SU-DHL-6 (cell line): ENCODE measurements around the gene TBC1D22A.

Source experiments
- H2AFZ ChIP-seq: fragments of 200-600 bp; sonication (generic); 2 replicates; pipeline ENCODE4 v1.6.1; 2014; ENCODE audit warnings: low read depth, mild to moderate bottlenecking, moderate library complexity, mixed read lengths, antibody characterized with exemption, low read length; ENCODE audit not compliant: severe bottlenecking
- H3F3A ChIP-seq: fragments of 200-600 bp; shearing (Covaris generic); 2 replicates; pipeline ENCODE4 v1.6.0; 2016; ENCODE audit warnings: antibody characterized with exemption, mild to moderate bottlenecking; ENCODE audit not compliant: insufficient read depth
- H3K27ac ChIP-seq: fragments of 200-600 bp; sonication (generic); 2 replicates; pipeline ENCODE4 v1.5.1; 2016; ENCODE audit warnings: low read depth, mild to moderate bottlenecking, low read length, moderate library complexity, mixed read lengths
- H3K27me3 ChIP-seq: fragments of 200-600 bp; sonication (generic), shearing (Covaris generic); 2 replicates; pipeline ENCODE4 v1.6.0; 2014; ENCODE audit warnings: mild to moderate bottlenecking, low read length
- H3K36me3 ChIP-seq: fragments of 200-600 bp; sonication (generic); 2 replicates; pipeline ENCODE4 v1.6.1; 2014; ENCODE audit warnings: mild to moderate bottlenecking, low read length, mixed read lengths
- H3K4me2 ChIP-seq: fragments of 300-600, 200-600 bp; shearing (Covaris generic), sonication (generic); 2 replicates; pipeline ENCODE4 v1.6.0; 2014; ENCODE audit warnings: low read length, low read depth, mild to moderate bottlenecking; ENCODE audit not compliant: poor library complexity, severe bottlenecking
- H3K4me3 ChIP-seq: fragments of 200-600 bp; sonication (generic); 2 replicates; pipeline ENCODE4 v1.5.1; 2014; ENCODE audit warnings: antibody characterized with exemption, low read length, mild to moderate bottlenecking, mixed read lengths; ENCODE audit not compliant: insufficient read depth, poor library complexity, severe bottlenecking
- H3K79me2 ChIP-seq: fragments of 200-600 bp; sonication (generic); 2 replicates; pipeline ENCODE4 v1.6.1; 2014; ENCODE audit warnings: mild to moderate bottlenecking, low read length, moderate library complexity; ENCODE audit not compliant: insufficient read depth
- H3K9ac ChIP-seq: fragments of 200-600 bp; sonication (generic); 2 replicates; pipeline ENCODE4 v1.7.0; 2014; ENCODE audit warnings: mild to moderate bottlenecking, low read length
- H3K9me2 ChIP-seq: fragments of 200-600 bp; sonication (generic); replicated peaks from 2 replicates; pipeline ENCODE4 v1.6.1; 2014; ENCODE audit warnings: low read length; ENCODE audit not compliant: insufficient read depth
- H3K9me3 ChIP-seq: fragments of 200-600 bp; sonication (generic); 2 replicates; pipeline ENCODE4 v1.6.1; 2014; ENCODE audit warnings: low read length, mixed read lengths; ENCODE audit not compliant: insufficient read depth
- H4K20me1 ChIP-seq: fragments of 200-600 bp; sonication (generic); 2 replicates; pipeline ENCODE4 v1.6.1; 2014; ENCODE audit warnings: low read depth, mild to moderate bottlenecking, antibody characterized with exemption, low read length, moderate library complexity, mixed read lengths
- CTCF ChIP-seq: fragments of 200-600 bp; sonication (generic); IDR thresholded peaks from one replicate; pipeline ENCODE4 v1.5.1; 2017; ENCODE audit warnings: antibody characterized with exemption, mild to moderate bottlenecking, low read length, moderate library complexity; ENCODE audit not compliant: insufficient read depth, poor library complexity, severe bottlenecking
- EZH2phosphoT487 ChIP-seq: fragments of 200-600 bp; sonication (generic), shearing (Covaris generic); conservative IDR thresholded peaks from 2 replicates; pipeline ENCODE4 v1.6.1; 2018; ENCODE audit warnings: mild to moderate bottlenecking, antibody characterized with exemption, low read length, moderate library complexity, mixed read lengths

Gene TBC1D22A

GRCh38 chr22:46764140-46764680, 1.8 kb downstream of the TBC1D22A start:
- Histone ChIP-seq H3K27ac (peak overlapping the region; percentile 73), H3K79me2 (peaks cover 57% of the 10 kb centered on the region), H4K20me1 (no peaks in the 10 kb centered on the region), H3F3A (peaks cover 55% of the 10 kb centered on the region), H3K9ac (peak overlapping the region; percentile 80), H3K36me3 (no peaks in the 10 kb centered on the region), H3K9me2 (no peaks in the 10 kb centered on the region), H2AFZ (no peak overlapping the region), H3K4me2 (peak overlapping the region; percentile 97), H3K27me3 (no peaks in the 10 kb centered on the region), H3K9me3 (no peaks in the 10 kb centered on the region), H3K4me3 (peak overlapping the region; percentile 11)
- TF ChIP-seq CTCF: no peak
- TF ChIP-seq EZH2phosphoT487: no peak

DNA sequence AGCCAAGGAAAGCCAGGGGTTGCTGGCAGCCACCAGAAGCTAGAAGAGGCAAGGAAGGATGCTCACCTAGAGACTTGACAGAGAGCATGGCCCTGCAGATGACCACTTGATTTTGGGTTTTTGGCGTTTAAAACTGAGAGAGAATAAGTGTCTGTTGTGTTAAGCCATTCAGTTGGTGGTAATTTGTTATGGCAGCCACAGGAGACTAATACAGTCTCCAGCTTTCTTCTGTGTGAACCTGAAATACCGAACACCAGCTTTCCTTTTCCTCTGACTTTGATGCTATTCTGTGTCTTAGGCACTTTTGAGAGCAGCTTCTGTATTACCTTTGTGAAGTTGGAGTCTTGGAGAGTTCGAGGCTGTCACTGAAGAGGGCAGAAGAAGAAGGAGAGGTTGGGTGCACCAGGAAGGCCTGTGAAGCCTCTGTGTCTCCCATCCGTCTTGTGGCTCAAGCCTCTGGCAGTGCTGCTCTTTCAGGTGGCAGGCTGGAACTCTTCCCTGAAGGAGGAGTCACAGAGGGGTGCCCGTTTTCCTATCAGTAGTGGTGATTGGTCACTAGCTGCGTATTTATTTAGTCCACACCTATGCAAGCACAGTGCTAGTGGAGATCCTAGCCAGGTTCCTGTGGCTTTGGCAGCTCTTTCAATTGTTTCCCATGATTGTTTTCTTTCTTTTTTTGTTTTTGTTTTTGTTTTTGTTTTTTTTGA, 2.5 kb downstream of the TBC1D22A start:
- H3K27me3 ChIP-seq: no peaks in the 10 kb centered on the region
- H3K9me3 ChIP-seq: no peaks in the 10 kb centered on the region
- peaks cover 64% of the 10 kb centered on the region for H3K79me2 ChIP-seq
- H3K27ac ChIP-seq: peak overlapping the region; percentile 73
- H3K4me2 ChIP-seq: peak overlapping the region; percentile 97
- H3K9me2 ChIP-seq: no peaks in the 10 kb centered on the region
- H4K20me1 ChIP-seq: no peaks in the 10 kb centered on the region
- TF ChIP-seq EZH2phosphoT487 (no peak), CTCF (no peak)
- H3K9ac ChIP-seq: peak overlapping the region; percentile 80
- H3F3A ChIP-seq: peaks cover 57% of the 10 kb centered on the region
- no peaks in the 10 kb centered on the region for H3K36me3 ChIP-seq
- H2AFZ ChIP-seq: no peak overlapping the region
- H3K4me3 ChIP-seq: peak overlapping the region; percentile 11

DNA sequence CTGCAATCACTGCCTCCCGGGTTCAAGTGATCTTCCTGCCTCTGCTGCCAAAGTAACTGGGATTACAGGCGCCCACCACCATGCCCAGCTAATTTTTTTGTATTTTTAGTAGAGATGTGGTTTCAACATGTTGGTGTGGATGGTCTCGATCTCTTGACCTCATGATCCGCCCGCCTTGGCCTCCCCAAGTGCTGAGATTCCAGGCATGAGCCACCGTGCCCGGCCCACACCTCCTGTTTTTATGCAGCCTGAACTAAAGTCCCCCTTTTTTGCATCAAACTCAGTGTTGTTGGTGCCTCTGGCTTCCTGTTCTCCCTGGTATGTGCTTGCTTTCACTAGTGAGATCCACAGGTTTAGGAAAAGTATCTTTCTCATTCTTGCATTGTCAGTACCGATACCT, 4.2 kb downstream of the TBC1D22A start:
- Histone ChIP-seq H3K36me3 (no peaks in the 10 kb centered on the region), H3K79me2 (peaks cover 81% of the 10 kb centered on the region), H3K27me3 (no peaks in the 10 kb centered on the region), H3K4me3 (no peak overlapping the region), H3K9me3 (no peaks in the 10 kb centered on the region), H2AFZ (no peak overlapping the region), H3K4me2 (peak overlapping the region; percentile 73), H3K9ac (no peak overlapping the region), H4K20me1 (no peaks in the 10 kb centered on the region), H3F3A (peaks cover 56% of the 10 kb centered on the region), H3K27ac (peak overlapping the region; percentile 97), H3K9me2 (no peaks in the 10 kb centered on the region)
- TF ChIP-seq CTCF: no peak
- no peak for TF ChIP-seq EZH2phosphoT487
